NCI-H510A (cell line): ENCODE measurements around the gene RND1.

Source experiments
- DNase-seq: peaks from one replicate; lab custom pipeline; 2025; lab: John Stamatoyannopoulos, UW

RND1 gene

GRCh38 chr12:48827513-48828096 is 38.1 kb downstream of the RND1 start:
- no peak for DNase-seq

- DNase-seq, result no peak
These were observed 38.6 kb downstream of the RND1 start for GRCh38 chr12:48827026-48827425.

DNA sequence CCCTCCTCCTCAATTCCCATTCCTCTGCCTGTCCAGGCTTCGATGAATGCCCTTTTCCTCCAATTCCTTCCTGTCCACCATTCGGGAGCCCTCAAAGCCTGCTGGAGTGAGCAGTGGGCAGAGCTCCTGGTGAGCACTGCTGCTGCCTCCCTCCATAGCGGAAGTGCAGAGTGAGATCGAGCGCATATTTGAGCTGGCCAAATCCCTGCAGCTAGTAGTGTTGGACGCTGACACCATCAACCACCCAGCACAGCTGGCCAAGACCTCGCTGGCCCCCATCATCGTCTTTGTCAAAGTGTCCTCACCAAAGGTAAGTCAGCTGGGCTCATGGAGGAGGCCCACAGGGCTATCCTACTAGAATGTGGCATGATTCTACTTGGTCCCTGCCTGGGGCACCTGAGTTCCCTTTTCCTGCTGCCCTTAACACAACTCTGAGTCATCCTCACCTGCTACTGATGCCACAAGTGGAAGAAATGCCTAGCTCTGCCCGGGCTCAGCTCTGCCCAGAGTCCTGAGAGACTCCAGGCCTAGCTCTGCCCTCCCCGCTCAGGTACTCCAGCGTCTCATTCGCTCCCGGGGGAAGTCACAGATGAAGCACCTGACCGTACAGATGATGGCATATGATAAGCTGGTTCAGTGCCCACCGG is 39.3 kb downstream of the RND1 start:
- peak; percentile 9 for DNase-seq

- DNase-seq, result no peak
These were observed 40.8 kb downstream of the RND1 start for GRCh38 chr12:48824905-48825304.

DNA sequence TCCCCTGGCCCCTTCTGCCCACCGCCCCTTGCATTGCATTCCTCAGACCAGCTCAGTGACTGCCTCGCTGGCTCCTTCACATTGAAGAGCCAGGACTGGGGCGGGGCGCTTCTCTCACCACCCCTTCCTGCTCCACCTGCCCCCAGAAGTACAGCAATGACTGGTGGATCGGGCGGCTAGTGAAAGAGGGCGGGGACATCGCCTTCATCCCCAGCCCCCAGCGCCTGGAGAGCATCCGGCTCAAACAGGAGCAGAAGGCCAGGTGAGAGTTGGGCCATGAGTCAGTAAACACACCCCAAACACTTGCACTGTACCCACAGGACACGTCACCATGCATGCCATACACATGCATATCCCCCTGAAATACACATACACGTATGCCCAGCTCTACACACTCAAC is 41.6 kb downstream of the RND1 start:
- DNase-seq, result peak; percentile 90

DNA sequence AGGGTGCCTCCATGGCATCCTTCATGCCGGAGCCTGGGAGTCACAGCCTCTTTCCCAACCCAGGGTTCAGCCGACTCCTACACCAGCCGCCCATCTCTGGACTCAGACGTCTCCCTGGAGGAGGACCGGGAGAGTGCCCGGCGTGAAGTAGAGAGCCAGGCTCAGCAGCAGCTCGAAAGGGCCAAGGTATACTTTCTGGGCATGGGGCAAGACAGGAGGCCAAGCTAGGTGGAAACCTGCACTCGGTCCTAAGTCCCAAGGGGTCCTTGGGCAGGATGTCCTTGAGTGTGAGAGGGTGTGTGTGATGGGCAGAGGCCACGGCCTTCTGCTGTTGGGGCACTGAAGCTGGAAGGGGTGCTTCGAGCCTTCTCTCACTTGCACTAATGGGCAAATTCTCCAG is 42.4 kb downstream of the RND1 start:
- DNase-seq, result no peak

GRCh38 chr12:48822711-48823110 is 43.0 kb downstream of the RND1 start:
- no peak for DNase-seq

DNA sequence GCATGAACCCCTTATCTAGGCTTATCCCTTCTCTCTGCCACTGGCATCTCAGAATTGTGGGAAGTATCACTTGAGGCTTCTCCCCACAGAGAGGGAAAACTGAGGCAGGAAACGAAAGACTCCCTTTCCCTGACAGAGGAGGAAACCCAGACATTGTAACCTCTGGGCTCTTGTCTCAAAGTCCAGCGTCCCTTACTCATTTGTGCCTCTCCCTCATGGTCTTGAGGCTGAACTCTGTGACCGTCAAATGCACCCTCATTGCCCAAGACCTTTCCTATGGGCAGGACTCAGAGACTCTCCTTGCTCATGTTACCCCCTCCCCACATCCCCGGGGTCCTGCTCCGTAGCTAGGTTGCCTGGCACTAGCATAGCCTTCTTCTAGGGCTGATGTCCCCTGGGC is 43.5 kb downstream of the RND1 start:
- DNase-seq, result no peak

- DNase-seq, result no peak
These were observed 45.5 kb downstream of the RND1 start for GRCh38 chr12:48819986-48820725.

- DNase-seq, result peak; percentile 49
These were observed 46.7 kb downstream of the RND1 start for GRCh38 chr12:48818831-48819590.

- DNase-seq, result peak; percentile 77
These were observed 47.5 kb downstream of the RND1 start, which contains the start of gene CACNB3 for GRCh38 chr12:48817873-48818830. Gene CACNB3, plus strand, starts transcription at chr12:48818496. Its CDS starts 434 bp downstream, at chr12:48818930.

- DNase-seq, result no peak
These were observed 49.4 kb downstream of the RND1 start for GRCh38 chr12:48816143-48816854.

DNA sequence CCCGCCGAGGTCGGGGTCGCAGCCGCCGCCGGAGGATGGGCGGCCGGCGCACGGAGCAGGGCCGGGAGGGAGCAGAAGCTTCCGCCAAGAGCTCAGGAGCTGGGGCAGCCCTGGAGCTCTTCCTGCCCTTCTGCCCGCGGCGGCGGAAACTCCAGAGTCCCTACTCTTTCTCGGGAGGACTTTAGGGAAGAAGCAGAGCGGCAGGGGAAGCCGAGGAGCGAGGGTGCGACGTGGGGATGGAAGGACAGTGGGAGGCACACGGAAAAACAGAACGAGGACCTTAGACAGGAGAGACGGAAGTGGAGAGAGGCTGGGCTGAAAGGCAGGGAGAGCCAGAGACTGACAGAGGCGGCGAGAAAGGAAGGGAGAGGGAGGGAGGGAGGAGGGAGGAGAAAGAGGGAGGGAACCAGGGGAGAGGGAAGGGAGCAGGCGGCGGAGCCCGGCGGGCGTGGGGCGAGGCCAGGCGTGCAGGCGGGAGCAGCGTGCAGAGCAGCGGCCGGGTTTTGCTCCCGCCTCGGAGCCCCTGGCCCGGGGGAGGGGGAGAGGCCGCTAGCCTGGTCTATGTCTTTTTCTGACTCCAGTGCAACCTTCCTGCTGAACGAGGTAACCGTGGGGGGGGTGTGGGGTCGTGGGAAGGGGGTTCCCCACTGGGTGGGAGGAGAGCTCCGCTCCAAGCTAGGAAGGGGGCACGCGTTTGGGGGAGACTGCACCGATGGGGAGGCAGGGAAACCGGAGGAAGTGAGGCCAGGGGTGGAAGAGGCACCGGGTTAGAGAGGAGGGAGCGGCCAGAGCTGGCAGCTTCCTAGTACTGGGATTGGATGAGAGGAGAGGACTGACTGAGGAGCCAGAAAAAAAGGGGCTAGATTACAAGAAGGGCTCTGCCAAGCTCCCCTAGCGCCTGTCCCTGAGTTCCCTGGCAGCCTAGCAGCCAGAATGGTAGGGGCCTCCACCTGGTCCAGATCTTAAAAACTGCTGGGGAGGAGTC is 50.3 kb downstream of the RND1 start:
- DNase-seq, result peak; percentile 76

GRCh38 chr12:48814262-48815125 is 51.2 kb downstream of the RND1 start:
- DNase-seq, result peak; percentile 48

DNA sequence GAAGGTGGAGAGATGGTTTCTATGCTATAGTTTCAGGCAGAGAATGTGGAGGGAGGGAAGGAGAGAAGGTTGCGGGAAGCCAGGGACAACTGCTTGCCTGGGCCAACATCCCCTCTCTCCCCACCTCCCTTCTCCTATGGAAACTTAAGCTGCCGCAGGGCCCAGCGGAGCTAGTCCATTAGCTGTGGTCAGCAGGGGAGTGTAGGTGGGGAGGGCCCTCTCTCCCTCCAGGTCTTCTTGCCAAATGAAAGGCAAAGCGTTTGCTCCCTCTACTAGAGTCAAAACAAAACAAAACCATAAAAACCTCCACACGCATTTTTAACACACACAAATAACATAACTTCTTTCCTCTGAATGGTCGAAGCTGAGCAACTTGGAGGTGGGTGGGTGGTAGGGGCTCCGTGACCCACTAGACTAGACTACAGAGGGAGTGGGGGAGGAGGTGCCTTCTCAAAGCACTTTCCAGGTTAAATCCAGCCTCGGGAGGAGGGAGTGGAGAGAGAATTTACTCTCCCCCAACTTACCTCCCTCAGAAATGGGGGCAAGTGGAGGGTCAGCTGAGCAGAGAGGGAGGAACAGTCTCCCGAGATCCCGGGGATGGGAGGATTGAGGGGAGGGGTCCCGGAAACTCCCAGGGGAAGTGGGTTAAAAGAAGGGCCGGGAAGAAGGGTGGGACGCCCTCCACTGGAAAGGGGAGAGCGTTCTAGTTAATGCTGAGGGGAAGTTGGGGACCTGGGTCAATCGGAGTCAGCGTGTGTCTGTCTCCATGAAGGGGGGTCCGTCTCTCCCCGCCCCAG is 52.0 kb downstream of the RND1 start:
- DNase-seq, result no peak

- DNase-seq, result no peak
These were observed 53.3 kb downstream of the RND1 start for GRCh38 chr12:48812389-48812788.

DNA sequence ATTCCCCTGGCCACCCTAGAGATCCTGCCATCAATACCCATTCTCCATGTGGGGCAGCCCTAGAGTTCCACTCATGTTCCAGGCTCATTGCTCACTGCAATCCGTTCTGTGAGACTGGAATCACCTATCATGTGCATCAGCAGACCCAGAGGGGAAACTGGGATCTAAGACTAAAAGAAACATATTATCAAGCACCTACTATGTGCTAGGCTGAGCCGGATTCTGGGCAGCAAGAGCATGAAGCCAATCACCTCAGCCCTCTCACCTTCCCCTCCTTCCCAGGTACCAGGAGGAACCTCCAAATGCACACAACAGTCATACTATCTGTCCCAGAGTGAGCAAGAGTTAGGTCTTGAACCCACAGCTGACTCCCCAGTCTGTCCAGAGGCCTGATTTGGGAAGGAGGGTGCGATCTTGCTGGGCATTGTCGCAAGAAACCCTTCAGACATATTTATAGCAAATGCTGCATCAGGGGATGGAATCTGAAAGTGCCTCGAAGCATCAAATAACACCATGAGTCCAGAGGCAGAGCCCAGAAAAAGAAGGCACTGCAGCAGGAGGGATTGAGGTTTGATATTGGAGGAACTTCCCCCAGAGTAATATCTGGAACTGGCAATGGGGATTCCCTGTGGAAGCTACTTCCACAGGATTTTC is 54.1 kb downstream of the RND1 start:
- no peak for DNase-seq
